ENCODE measurements around the gene NDUFAF7.
A peak's percentile ranks its signal among the peaks of the same experiment; 100 is the strongest.
"Not testable (repeated sequence)": the region's sequence is repeated elsewhere in the genome, so short reads cannot be mapped to it uniquely, and the experiment has no call there.

The NDUFAF7 gene, protein sequence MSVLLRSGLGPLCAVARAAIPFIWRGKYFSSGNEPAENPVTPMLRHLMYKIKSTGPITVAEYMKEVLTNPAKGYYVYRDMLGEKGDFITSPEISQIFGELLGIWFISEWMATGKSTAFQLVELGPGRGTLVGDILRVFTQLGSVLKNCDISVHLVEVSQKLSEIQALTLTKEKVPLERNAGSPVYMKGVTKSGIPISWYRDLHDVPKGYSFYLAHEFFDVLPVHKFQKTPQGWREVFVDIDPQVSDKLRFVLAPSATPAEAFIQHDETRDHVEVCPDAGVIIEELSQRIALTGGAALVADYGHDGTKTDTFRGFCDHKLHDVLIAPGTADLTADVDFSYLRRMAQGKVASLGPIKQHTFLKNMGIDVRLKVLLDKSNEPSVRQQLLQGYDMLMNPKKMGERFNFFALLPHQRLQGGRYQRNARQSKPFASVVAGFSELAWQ

DNA sequence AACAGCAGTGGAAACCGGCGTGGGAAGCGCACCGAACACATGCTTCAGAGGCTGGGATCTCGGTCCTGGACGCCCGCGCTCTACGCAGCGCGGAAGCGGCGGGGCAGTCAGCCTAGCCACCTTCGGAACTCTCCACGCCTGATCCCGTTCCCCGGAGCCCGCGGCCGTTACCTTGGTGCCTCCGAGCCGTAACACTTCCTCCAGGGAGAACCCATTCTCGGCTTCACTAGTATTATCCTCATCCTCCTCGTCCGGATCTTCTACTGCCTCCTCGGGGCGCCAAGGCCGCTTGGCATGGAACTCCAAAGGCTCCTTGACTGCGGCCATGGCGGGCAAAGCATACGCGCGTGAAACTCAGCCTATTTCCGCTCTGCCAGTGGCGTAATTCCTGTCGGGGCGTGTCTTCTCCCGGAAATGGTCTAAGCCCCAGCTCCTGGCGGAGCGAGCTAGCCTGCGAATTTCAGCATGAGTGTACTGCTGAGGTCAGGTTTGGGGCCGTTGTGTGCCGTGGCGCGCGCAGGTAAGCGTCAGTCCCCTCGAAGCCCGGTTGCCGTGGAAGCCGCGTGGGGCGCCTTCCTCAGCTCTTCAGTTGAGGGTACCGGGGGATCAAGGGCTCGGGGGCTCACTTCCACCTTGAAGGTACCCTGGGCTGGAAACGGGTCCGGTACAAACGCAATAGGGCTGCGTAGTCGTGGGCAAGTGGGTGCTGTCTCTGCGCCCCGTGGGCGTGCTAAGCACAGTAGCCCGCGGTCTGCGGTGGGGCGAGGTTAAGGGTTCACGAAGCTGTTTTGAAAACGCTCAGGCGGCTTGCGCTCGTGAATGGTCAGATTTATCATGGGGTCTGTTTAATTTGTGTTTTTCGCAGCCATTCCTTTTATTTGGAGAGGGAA is at the start of gene NDUFAF7, which contains the start of gene CEBPZ:
Gene NDUFAF7 (plus strand): TSS at position 418 of the 890 bp plus-strand sequence. CDS start 48 bp downstream, at position 466.
Gene CEBPZ (minus strand): TSS at position 356 of the 890 bp plus-strand sequence. CDS start 29 bp downstream, at position 327.
- H3K27me3 ChIP-seq (ENCODE audit: control insufficient read depth, insufficient read depth, low read length), result no peaks in the 10 kb centered on the region
- H3K4me3 ChIP-seq (ENCODE audit: low read length), result peak within 1 kb of the TSS; percentile 82
- WGBS (ENCODE audit: insufficient coverage, insufficient read length), result no CpG with 5 or more reads among the region's 73 CpGs
- H3K36me3 ChIP-seq (ENCODE audit: control insufficient read depth, insufficient read depth, low read length), result peaks cover 5% of the 10 kb centered on the region; the same call in 1 of the 2 replicates
- no peaks in the 10 kb centered on the region for H3K9me3 ChIP-seq (ENCODE audit: control insufficient read depth, insufficient read depth, low read length)
- peak; percentile 63 for DNase-seq (ENCODE audit: low read depth, low spot score)
- no peak within 1 kb of the TSS for H3K27ac ChIP-seq (ENCODE audit: low read length)
- H3K4me1 ChIP-seq (ENCODE audit: control insufficient read depth, insufficient read depth, low read length), result peaks cover 3% of the 10 kb centered on the region; the same call in 1 of the 2 replicates

DNA sequence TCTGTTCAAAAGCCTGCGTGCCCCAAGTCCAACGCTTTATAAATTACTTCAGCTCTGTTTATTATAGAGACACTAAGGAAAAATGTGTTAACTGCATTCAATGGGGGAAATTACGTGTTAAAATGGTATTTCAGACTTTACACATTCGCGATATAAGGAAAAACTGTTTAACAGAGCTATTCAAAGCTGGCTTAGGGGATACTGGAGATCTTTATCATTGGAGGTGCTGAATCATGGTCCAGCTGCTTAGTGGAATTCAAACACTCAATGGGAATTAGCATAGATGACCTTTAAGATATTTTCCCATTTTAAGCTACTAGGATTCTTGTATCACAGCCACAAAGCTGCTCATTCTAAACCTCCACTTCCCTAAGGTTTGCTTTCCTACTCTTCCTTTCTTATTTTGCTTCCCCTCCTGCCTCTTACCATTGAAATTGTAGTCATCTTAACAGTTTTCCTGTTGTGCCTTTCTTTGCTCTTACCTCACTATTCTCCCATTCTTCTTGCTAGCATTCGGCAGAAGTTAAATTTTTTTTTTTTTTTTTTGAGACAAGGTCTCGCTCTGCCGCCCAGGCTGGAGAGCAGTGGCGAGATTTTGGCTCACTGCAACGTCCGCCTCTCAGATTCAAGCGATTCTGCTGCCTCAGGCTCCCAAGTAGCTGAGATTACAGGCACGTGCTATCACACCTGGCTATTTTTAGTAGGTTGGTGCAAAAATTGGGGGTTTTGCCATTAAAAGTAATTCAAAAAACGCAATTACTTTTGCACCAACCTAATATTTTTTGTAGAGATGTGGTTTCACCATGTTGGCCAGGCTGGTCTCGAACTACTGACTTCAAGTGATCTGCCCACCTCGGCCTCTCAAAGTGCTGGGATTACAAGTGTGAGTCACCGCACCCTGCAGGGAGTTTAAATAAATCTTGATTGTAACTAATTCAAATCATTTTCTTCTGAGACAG is 49.5 kb upstream of the NDUFAF7 start:
- no peaks in the 10 kb centered on the region for H3K27me3 ChIP-seq (ENCODE audit: control insufficient read depth, insufficient read depth, low read length)
- H3K4me3 ChIP-seq (ENCODE audit: low read length), result no peak overlapping the region
- H3K36me3 ChIP-seq (ENCODE audit: control insufficient read depth, insufficient read depth, low read length), result no peaks in the 10 kb centered on the region
- no CpG with 5 or more reads among the region's 17 CpGs for WGBS (ENCODE audit: insufficient coverage, insufficient read length)
- H3K4me1 ChIP-seq (ENCODE audit: control insufficient read depth, insufficient read depth, low read length), result peaks cover 2% of the 10 kb centered on the region; the same call in 1 of the 2 replicates
- H3K27ac ChIP-seq (ENCODE audit: low read length), result no peak overlapping the region
- no peak for DNase-seq (ENCODE audit: low read depth, low spot score)
- H3K9me3 ChIP-seq (ENCODE audit: control insufficient read depth, insufficient read depth, low read length), result no peaks in the 10 kb centered on the region

DNA sequence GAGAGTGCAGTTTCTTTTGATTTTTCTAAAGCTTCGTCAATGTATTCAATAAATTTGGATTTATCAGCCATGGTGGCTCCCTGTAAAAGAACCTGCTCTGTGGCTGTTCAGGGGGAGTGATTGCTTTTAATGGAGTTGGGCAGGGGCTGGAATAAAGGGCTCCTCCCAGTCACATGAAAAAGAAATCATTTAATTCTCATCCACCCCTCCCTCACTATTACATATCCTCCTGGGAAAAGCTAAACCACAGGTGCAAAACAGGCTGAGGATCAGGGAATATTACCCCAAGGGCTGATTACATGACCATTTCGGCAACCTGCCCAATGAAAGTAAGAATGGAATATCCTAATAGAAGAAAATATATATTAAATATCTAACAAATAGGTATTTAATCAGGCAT is 42.9 kb upstream of the NDUFAF7 start, which contains the start of gene SULT6B1:
Gene SULT6B1 (minus strand): TSS at position 101 of the 400 bp plus-strand sequence. CDS start 30 bp downstream, at position 71.
- Histone ChIP-seq H3K4me3 (ENCODE audit: low read length) (no peak within 1 kb of the TSS), H3K27me3 (ENCODE audit: control insufficient read depth, insufficient read depth, low read length) (no peaks in the 10 kb centered on the region), H3K27ac (ENCODE audit: low read length) (no peak within 1 kb of the TSS), H3K9me3 (ENCODE audit: control insufficient read depth, insufficient read depth, low read length) (no peaks in the 10 kb centered on the region), H3K36me3 (ENCODE audit: control insufficient read depth, insufficient read depth, low read length) (no peaks in the 10 kb centered on the region), H3K4me1 (ENCODE audit: control insufficient read depth, insufficient read depth, low read length) (peaks cover 10% of the 10 kb centered on the region)
- WGBS (ENCODE audit: insufficient coverage, insufficient read length), result no CpG with 5 or more reads among the region's 2 CpGs
- no peak for DNase-seq (ENCODE audit: low read depth, low spot score)

DNA sequence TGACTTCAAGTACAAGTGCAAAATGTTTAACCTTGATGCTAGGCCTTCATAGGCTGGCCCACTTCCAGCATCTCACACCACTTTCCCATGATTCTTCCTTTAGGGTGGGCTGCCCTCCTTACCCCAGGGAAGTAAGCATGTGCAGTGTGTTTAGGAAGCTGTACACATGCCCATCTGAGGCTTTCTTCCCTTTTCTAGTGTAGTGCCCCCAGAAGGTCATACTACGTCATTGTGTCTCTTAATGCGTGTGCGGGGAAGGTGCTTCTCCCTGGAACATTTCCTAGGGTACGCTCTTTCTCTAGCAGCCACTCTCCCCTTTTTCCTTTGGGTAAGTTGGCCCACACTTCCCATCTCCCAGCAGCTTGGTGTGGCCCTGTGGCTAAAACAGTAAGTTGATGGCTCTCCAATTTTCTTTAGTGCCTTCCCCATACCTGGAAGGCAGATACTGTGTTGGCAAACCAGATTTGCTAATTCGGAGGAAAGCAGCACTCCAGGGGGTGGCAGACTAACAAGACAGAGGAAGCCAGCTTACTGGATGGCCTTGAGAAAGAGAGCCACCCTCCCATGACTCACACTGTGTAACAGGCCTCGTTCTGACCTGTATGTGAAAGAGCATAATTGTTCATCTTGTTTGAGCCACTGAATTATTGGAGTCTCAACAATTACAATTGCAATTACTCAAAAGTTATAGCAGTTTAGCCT is 41.9 kb upstream of the NDUFAF7 start:
- Histone ChIP-seq H3K4me3 (ENCODE audit: low read length) (no peak overlapping the region), H3K4me1 (ENCODE audit: control insufficient read depth, insufficient read depth, low read length) (peaks cover 10% of the 10 kb centered on the region), H3K27ac (ENCODE audit: low read length) (no peak overlapping the region), H3K9me3 (ENCODE audit: control insufficient read depth, insufficient read depth, low read length) (no peaks in the 10 kb centered on the region), H3K27me3 (ENCODE audit: control insufficient read depth, insufficient read depth, low read length) (no peaks in the 10 kb centered on the region), H3K36me3 (ENCODE audit: control insufficient read depth, insufficient read depth, low read length) (no peaks in the 10 kb centered on the region)
- no peak for DNase-seq (ENCODE audit: low read depth, low spot score)
- WGBS (ENCODE audit: insufficient coverage, insufficient read length), result no CpG with 5 or more reads among the region's 6 CpGs

DNA sequence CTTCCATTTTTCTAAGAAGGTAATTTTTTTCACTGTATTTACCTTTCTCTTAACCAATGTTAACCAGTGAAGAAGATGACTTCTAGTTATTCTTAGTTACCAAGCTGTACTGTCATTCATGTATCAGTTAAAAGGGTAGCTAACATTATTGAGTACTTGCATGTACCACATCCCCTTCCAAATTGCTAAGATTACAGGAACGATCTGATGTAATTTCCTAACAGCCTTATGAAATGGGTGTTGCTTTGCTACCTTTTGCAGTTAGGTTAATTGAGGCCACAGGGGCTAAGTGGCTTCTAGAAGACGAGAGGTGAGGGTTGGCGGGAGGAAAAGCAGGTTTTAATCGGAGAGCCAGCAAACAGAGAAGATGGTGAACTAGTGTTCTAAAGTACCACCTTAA is 41.2 kb upstream of the NDUFAF7 start:
- no peak for DNase-seq (ENCODE audit: low read depth, low spot score)
- Histone ChIP-seq H3K27me3 (ENCODE audit: control insufficient read depth, insufficient read depth, low read length) (no peaks in the 10 kb centered on the region), H3K4me3 (ENCODE audit: low read length) (no peak overlapping the region)

DNA sequence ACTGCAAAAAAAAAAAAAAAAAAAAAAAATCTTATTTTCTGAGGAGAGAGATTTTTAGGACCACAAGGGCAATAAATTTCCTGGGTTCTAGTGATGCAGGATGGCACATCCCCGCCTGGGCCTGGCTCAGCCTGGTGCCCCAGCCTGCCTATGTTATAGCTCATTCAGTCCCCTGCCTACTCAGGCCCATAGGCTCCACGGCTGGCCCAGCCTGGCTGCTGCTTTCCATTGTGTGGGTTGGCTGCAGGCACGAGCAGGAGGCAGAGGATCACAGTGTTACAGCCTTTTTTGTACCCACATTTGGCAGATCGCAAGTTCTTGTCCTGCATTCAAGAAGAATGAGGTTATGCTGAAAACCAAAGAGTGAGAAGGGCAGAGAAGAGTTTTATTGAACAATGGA is 40.2 kb upstream of the NDUFAF7 start:
- no peaks in the 10 kb centered on the region for H3K27me3 ChIP-seq (ENCODE audit: control insufficient read depth, insufficient read depth, low read length)
- no peak overlapping the region for H3K4me3 ChIP-seq (ENCODE audit: low read length)
- no peak for DNase-seq (ENCODE audit: low read depth, low spot score)
- no peaks in the 10 kb centered on the region for H3K9me3 ChIP-seq (ENCODE audit: control insufficient read depth, insufficient read depth, low read length)
- no CpG with 5 or more reads among the region's 4 CpGs for WGBS (ENCODE audit: insufficient coverage, insufficient read length)
- H3K27ac ChIP-seq (ENCODE audit: low read length), result no peak overlapping the region
- H3K4me1 ChIP-seq (ENCODE audit: control insufficient read depth, insufficient read depth, low read length), result peaks cover 10% of the 10 kb centered on the region
- H3K36me3 ChIP-seq (ENCODE audit: control insufficient read depth, insufficient read depth, low read length), result no peaks in the 10 kb centered on the region

More for the DNA sequence above, 41.2 kb upstream of the NDUFAF7 start:
- WGBS (ENCODE audit: insufficient coverage, insufficient read length), result no CpG with 5 or more reads among the region's 4 CpGs
- Histone ChIP-seq H3K9me3 (ENCODE audit: control insufficient read depth, insufficient read depth, low read length) (no peaks in the 10 kb centered on the region), H3K36me3 (ENCODE audit: control insufficient read depth, insufficient read depth, low read length) (no peaks in the 10 kb centered on the region), H3K4me1 (ENCODE audit: control insufficient read depth, insufficient read depth, low read length) (peaks cover 10% of the 10 kb centered on the region), H3K27ac (ENCODE audit: low read length) (no peak overlapping the region)

DNA sequence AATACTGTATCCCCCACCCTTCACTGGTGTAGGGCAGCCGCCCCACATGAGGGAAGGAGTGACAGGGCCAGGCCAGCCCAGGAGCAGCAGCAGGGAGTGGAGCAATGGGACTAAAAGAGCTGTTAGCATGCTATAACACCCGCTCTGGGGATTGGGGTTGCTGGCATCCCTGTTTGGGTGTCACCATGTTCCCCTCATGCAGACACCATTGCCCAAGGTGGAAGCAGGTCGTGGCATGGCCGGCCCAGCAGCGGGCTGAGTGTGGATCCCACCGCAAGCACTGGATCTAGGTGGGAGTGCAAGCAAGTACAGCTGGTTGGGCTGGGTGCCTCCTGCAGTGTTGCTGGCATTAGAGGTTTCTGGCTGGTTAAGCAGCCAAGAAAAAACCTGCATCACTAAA is 39.7 kb upstream of the NDUFAF7 start:
- no peak overlapping the region for H3K4me3 ChIP-seq (ENCODE audit: low read length)
- no peaks in the 10 kb centered on the region for H3K36me3 ChIP-seq (ENCODE audit: control insufficient read depth, insufficient read depth, low read length)
- H3K27me3 ChIP-seq (ENCODE audit: control insufficient read depth, insufficient read depth, low read length), result no peaks in the 10 kb centered on the region
- no CpG with 5 or more reads among the region's 6 CpGs for WGBS (ENCODE audit: insufficient coverage, insufficient read length)
- no peak for DNase-seq (ENCODE audit: low read depth, low spot score)
- no peak overlapping the region for H3K27ac ChIP-seq (ENCODE audit: low read length)
- no peaks in the 10 kb centered on the region for H3K9me3 ChIP-seq (ENCODE audit: control insufficient read depth, insufficient read depth, low read length)
- peaks cover 10% of the 10 kb centered on the region for H3K4me1 ChIP-seq (ENCODE audit: control insufficient read depth, insufficient read depth, low read length)

DNA sequence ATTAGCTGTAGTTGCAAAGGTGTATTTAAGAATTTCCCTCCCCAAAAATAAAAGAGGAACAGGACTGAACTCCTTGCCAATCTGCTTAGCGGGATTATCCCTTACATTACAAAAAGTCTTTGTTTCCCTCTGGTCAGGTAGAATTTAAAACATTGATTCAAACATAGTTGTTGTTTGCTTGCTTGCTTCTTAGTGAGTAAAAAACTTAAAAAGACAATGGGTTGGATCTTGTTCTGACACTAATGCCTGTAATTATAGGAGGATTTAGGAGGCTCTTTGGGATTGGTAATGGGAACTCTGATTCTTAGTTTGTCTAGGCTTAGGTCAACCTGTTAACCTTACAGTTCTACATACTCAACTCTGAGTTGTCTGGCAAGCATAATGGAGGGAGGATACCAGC is 38.9 kb upstream of the NDUFAF7 start:
- H3K27ac ChIP-seq (ENCODE audit: low read length), result no peak overlapping the region
- H3K4me1 ChIP-seq (ENCODE audit: control insufficient read depth, insufficient read depth, low read length), result peaks cover 10% of the 10 kb centered on the region
- no peak overlapping the region for H3K4me3 ChIP-seq (ENCODE audit: low read length)
- WGBS (ENCODE audit: insufficient coverage, insufficient read length), result no CpG with 5 or more reads among the region's 1 CpG
- H3K36me3 ChIP-seq (ENCODE audit: control insufficient read depth, insufficient read depth, low read length), result no peaks in the 10 kb centered on the region
- H3K9me3 ChIP-seq (ENCODE audit: control insufficient read depth, insufficient read depth, low read length), result no peaks in the 10 kb centered on the region
- DNase-seq (ENCODE audit: low read depth, low spot score), result no peak
- H3K27me3 ChIP-seq (ENCODE audit: control insufficient read depth, insufficient read depth, low read length), result no peaks in the 10 kb centered on the region

DNA sequence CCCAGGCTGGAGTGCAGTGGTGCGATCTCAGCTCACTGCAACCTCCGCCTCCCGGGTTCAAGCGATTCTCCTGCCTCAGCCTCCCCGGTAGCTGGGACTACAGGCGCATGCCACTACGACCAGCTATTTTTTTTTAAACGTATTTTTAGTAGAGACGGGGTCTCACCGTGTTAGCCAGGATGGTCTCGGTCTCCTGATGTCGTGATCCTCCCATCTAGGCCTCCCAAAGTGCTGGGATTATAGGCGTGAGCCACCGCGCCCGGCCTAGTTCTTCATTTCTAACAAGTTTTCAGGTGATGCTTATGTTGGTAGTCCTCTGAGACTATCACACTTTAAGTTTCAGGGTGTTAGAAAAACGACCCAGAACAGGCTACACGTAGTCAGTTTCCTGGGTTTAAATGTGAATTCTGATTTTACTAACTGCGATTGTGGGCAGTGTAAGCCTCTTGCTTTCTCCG is 35.6 kb upstream of the NDUFAF7 start:
- H3K27ac ChIP-seq (ENCODE audit: low read length); DNase-seq (ENCODE audit: low read depth, low spot score); H3K9me3 ChIP-seq (ENCODE audit: control insufficient read depth, insufficient read depth, low read length); H3K4me1 ChIP-seq (ENCODE audit: control insufficient read depth, insufficient read depth, low read length); H3K36me3 ChIP-seq (ENCODE audit: control insufficient read depth, insufficient read depth, low read length); H3K27me3 ChIP-seq (ENCODE audit: control insufficient read depth, insufficient read depth, low read length): not testable (repeated sequence)
- peak overlapping the region; percentile 83; the same call in 1 of the 2 replicates for H3K4me3 ChIP-seq (ENCODE audit: low read length)
- WGBS (ENCODE audit: insufficient coverage, insufficient read length), result no CpG with 5 or more reads among the region's 20 CpGs

Measured in iPS DF 6.9 (cell line).